MG63 (cell line): Measurements from ENCODE around the gene RASSF7. TPM values are rescaled to one million over a fixed set of nuclear protein-coding genes. Genes with fewer than 3 reads are reported as not detected.

Experiments used
- DNase-seq: peaks from one replicate; pipeline ENCODE4 v3.0.0-alpha.2; 2020
- H3K27me3 ChIP-seq: fragments of 250-450 bp; sonication (Bioruptor Pico); 2 replicates; pipeline ENCODE4 v1.5.1; 2020; ENCODE audit warnings: mild to moderate bottlenecking, moderate library complexity
- H3K36me3 ChIP-seq: fragments of 250-450 bp; sonication (Bioruptor Pico); 2 replicates; pipeline ENCODE4 v1.5.1; 2020; ENCODE audit warnings: mild to moderate bottlenecking, moderate library complexity
- H3K4me3 ChIP-seq: fragments of 250-450 bp; sonication (Bioruptor Pico); 2 replicates; pipeline ENCODE4 v1.5.1; 2020; ENCODE audit warnings: mild to moderate bottlenecking, moderate library complexity
- H3K9me3 ChIP-seq: fragments of 250-450 bp; sonication (Bioruptor Pico); 2 replicates; pipeline ENCODE4 v1.5.1; 2020; ENCODE audit warnings: mild to moderate bottlenecking, moderate library complexity
- total RNA-seq: library from RNA; depleted of rRNA; stranded (reverse); fragments of >200 nt; shearing (Covaris generic); gene quantifications from 2 replicates; pipeline ENCODE4 v1.2.3, GENCODE V29; 2014; ENCODE audit warnings: low replicate concordance

Gene RASSF7
- total RNA-seq, 1 experiment from 2014 or later: 25.8 TPM

GRCh38 chr11:605286-606129 lies 44.7 kb downstream of the RASSF7 start:
- no peak for DNase-seq
- H3K27me3 ChIP-seq: no peaks in the 10 kb centered on the region
- H3K4me3 ChIP-seq: no peak overlapping the region
- H3K9me3 ChIP-seq: no peaks in the 10 kb centered on the region
- H3K36me3 ChIP-seq: peaks cover 91% of the 10 kb centered on the region

- peak; percentile 43 for DNase-seq
- no peaks in the 10 kb centered on the region for H3K9me3 ChIP-seq
- no peak overlapping the region for H3K4me3 ChIP-seq
- peaks cover 92% of the 10 kb centered on the region for H3K36me3 ChIP-seq
- no peaks in the 10 kb centered on the region for H3K27me3 ChIP-seq
Measured at GRCh38 chr11:606245-606644, 45.5 kb downstream of the RASSF7 start.

GRCh38 chr11:607020-607780 lies 46.4 kb downstream of the RASSF7 start:
- Histone ChIP-seq H3K4me3 (no peak overlapping the region), H3K27me3 (no peaks in the 10 kb centered on the region), H3K9me3 (no peaks in the 10 kb centered on the region), H3K36me3 (peaks cover 92% of the 10 kb centered on the region)
- DNase-seq: no peak

GRCh38 chr11:607971-608659 lies 47.3 kb downstream of the RASSF7 start:
- Histone ChIP-seq H3K4me3 (no peak overlapping the region), H3K27me3 (no peaks in the 10 kb centered on the region), H3K36me3 (peaks cover 95% of the 10 kb centered on the region), H3K9me3 (no peaks in the 10 kb centered on the region)
- no peak for DNase-seq

- H3K36me3 ChIP-seq: peaks cover 95% of the 10 kb centered on the region
- no peaks in the 10 kb centered on the region for H3K27me3 ChIP-seq
- no peak for DNase-seq
- no peaks in the 10 kb centered on the region for H3K9me3 ChIP-seq
- H3K4me3 ChIP-seq: no peak overlapping the region
Measured at GRCh38 chr11:608791-609251, 48.1 kb downstream of the RASSF7 start.

GRCh38 chr11:609341-609811 lies 48.6 kb downstream of the RASSF7 start:
- Histone ChIP-seq H3K27me3 (no peaks in the 10 kb centered on the region), H3K36me3 (peaks cover 95% of the 10 kb centered on the region), H3K9me3 (no peaks in the 10 kb centered on the region), H3K4me3 (no peak overlapping the region)
- no peak for DNase-seq

- H3K27me3 ChIP-seq: no peaks in the 10 kb centered on the region
- no peaks in the 10 kb centered on the region for H3K9me3 ChIP-seq
- no peak for DNase-seq
- H3K36me3 ChIP-seq: peaks cover 95% of the 10 kb centered on the region
- H3K4me3 ChIP-seq: no peak overlapping the region
Measured at GRCh38 chr11:610146-610801, 49.5 kb downstream of the RASSF7 start.

- Histone ChIP-seq H3K4me3 (no peak overlapping the region), H3K9me3 (no peaks in the 10 kb centered on the region), H3K36me3 (peaks cover 90% of the 10 kb centered on the region), H3K27me3 (no peaks in the 10 kb centered on the region)
- no peak for DNase-seq
Measured at GRCh38 chr11:611001-611996, 50.5 kb downstream of the RASSF7 start.

- DNase-seq: peak; percentile 47
- no peaks in the 10 kb centered on the region for H3K27me3 ChIP-seq
- H3K4me3 ChIP-seq: no peak overlapping the region
- H3K9me3 ChIP-seq: no peaks in the 10 kb centered on the region
- H3K36me3 ChIP-seq: peaks cover 80% of the 10 kb centered on the region
Measured at GRCh38 chr11:612201-612960, 51.6 kb downstream of the RASSF7 start.

GRCh38 chr11:612961-613300 lies 52.2 kb downstream of the RASSF7 start:
- no peaks in the 10 kb centered on the region for H3K9me3 ChIP-seq
- H3K36me3 ChIP-seq: peaks cover 77% of the 10 kb centered on the region
- no peaks in the 10 kb centered on the region for H3K27me3 ChIP-seq
- DNase-seq: no peak
- no peak overlapping the region for H3K4me3 ChIP-seq

- Histone ChIP-seq H3K9me3 (no peaks in the 10 kb centered on the region), H3K27me3 (no peaks in the 10 kb centered on the region), H3K4me3 (no peak overlapping the region), H3K36me3 (peaks cover 76% of the 10 kb centered on the region)
- DNase-seq: peak; percentile 70
Measured at GRCh38 chr11:613369-613968, 52.7 kb downstream of the RASSF7 start.
